ENCODE results near the gene ADAMTS1.
"Not testable (repeated sequence)": the region's sequence is repeated elsewhere in the genome, so short reads cannot be mapped to it uniquely, and the experiment has no call there.

Gene ADAMTS1

DNA sequence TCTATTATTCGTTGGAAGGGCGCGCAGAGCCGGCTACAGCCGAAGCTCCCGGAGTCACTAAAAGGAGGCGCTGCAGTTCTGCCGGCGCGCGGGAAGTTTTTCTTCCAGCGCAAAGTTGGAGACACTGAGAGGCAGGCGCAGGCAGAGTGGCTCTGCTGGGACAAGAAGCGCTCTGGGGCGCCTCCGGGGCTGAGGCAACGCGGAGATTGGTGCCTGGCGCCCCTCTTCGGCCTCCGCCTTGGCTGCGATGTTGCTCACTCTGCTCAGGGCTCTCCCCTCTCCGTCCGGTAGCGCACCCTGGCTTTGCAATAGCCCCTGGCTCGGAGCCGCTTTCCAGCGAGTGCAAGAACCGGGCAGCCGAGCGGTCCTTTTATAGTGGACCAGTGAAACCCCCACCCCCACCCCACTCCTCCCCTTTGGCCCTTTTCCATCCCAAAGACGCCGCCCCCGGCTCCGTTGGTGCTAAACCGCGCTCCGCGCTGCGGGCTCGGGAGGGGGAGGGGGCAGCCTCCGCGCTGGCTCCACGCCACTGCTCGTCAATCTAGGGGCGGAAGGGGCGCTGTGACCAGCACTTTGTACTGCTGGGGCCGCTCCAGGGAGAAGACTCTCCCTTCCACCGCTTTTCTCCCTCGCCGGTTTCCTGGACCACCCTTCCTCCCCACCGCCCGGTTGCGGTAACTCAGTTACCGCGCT, at the start of gene ADAMTS1:
Gene ADAMTS1 (minus strand): TSS at position 344 of the 693 bp plus-strand sequence. CDS start 455 bp downstream, outside the sequence.
- peak; percentile 71 for DNase-seq

GRCh38 chr21:26892151-26892550, 46.9 kb upstream of the ADAMTS1 start:
- DNase-seq: no peak

- DNase-seq: no peak
These were observed 43.7 kb upstream of the ADAMTS1 start for GRCh38 chr21:26888931-26889330.

DNA sequence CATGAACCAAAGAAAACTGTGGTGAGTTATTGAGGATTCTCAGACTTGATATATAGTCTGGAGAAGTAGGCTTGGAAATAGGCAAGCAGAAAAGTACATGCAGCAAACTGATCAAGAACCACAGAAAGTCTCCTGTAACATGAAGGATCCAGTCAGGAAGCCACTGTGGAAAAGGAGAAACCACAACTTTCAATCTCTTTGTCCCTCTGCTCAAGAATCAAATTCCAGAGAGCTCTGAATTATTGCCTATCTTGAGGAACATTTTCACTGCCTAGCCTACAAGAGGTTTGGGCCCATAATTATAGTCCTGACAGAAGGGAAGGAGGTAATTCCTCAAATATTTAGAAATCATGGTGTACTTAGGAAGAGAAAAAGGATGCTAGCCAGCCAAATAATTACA, 43.0 kb upstream of the ADAMTS1 start:
- DNase-seq: no peak

- no peak for DNase-seq
These were observed 42.0 kb upstream of the ADAMTS1 start for GRCh38 chr21:26887251-26887650.

- DNase-seq: no peak
These were observed 39.2 kb upstream of the ADAMTS1 start for GRCh38 chr21:26884436-26884835.

GRCh38 chr21:26883768-26884167, 38.6 kb upstream of the ADAMTS1 start:
- DNase-seq: no peak

- DNase-seq: peak; percentile 53
These were observed 36.5 kb upstream of the ADAMTS1 start for GRCh38 chr21:26881504-26882228.

- DNase-seq: no peak
These were observed 31.8 kb upstream of the ADAMTS1 start for GRCh38 chr21:26877018-26877417.

- no peak for DNase-seq
These were observed 29.1 kb upstream of the ADAMTS1 start for GRCh38 chr21:26874347-26874746.

GRCh38 chr21:26865857-26866256, 20.6 kb upstream of the ADAMTS1 start:
- DNase-seq: no peak

- not testable (repeated sequence) for DNase-seq
These were observed 11.7 kb upstream of the ADAMTS1 start for GRCh38 chr21:26856871-26857350.

DNA sequence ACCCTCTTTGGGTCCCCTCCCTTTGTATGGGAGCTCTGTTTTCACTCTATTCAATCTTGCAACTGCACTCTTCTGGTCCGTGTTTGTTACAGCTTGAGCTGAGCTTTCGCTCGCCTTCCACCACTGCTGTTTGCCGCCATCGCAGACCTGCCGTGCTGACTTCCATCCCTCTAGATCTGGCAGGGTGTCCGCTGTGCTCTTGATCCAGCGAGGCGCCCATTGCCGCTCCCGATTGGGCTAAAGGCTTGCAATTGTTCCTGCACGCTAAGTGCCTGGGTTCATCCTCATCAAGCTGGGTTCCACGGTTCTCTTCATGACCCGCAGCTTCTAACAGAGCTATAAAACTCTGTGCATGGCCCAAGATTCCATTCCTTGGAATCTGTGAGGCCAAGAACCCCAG, 9.5 kb upstream of the ADAMTS1 start:
- not testable (repeated sequence) for DNase-seq

GRCh38 chr21:26852423-26852822, 7.2 kb upstream of the ADAMTS1 start:
- no peak for DNase-seq

DNA sequence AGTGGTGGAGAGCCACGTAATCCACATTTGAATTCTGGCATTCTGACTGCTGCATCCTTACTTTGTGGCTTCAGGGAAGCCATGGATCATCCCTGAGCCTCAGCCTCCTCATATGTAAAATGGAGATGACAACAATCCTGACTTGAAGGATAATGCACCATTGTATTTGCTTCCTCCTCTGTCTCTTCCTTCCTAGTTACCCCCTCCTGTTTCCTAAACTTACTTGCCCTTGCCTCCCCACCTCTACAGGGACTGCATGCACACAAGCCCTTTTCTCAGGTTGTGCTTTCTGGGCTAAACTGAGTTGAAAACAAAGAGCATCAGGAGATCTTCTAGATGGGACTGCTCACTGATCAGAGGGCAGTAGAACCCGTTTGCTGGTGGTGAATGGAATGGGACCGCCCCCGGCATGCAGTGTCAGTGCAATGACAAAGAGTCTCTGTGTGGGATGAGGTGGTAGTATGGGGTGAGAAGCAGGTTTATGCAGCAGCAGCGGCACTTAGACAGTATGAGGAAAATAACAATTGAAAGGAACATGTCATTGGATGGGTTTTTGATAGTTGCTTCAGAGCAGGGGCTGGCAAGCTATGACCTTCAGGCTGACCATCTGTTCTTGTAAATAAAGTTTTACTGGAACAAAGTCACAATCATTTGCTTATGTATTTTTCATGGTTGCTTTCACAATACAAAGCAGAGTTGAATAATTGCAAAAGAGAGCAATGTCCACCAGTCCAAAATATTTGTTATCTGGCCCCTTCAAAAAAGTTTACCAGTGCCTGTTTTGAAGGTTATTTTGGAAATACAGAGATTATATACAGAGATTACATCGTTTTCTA, 6.1 kb upstream of the ADAMTS1 start:
- DNase-seq: no peak

DNA sequence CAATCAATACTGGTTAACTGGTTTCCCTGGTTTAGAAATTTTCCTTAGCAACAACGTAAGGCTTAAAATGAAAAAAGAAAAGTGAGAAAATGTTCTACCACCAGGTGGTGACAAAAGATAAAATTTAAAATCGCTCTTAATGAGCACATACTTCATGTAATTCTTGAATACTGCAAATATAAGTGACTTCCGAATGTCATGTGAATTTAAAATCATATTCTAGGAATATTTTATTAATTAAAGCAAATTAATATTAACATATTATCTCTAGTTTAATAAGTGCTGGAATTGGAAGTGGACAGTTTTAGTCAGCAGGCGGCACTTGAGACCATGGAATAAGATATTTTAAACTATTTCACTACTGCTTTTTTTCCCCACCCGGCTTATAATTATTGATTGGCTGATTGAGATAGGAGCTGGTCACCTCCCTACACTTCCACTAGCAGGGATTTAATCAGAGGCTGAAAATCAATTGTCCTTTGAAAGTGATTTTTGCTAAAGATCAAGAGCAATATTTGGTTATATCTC, 5.0 kb upstream of the ADAMTS1 start:
- DNase-seq: peak; percentile 74

- DNase-seq: peak; percentile 83
These were observed 4.4 kb upstream of the ADAMTS1 start for GRCh38 chr21:26849428-26850115.

- no peak for DNase-seq
These were observed 2.7 kb upstream of the ADAMTS1 start for GRCh38 chr21:26847921-26848320.

GRCh38 chr21:26847002-26847401, 1.8 kb upstream of the ADAMTS1 start:
- DNase-seq: no peak

GRCh38 chr21:26846036-26846931, 1.1 kb upstream of the ADAMTS1 start:
- DNase-seq: peak; percentile 53

DNA sequence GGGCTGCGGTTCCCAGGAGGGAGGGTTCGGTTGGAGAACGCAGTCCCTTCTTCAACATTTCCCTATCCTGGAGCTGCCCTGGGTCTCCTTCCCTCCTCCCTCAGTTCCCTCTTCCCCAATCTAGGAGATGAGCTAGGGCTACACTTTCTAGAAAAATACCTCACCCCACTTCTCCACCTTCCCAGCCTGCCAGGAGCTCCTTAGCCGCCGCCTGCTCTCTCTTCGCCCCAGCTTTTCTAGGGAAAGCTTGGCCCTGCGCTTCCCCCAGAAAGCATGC, 488 bp upstream of the ADAMTS1 start:
- DNase-seq: no peak
